Astrocyte (in vitro differentiated cells and primary cell): ENCODE results near the gene LENG1. TPM values are rescaled to one million over a fixed set of nuclear protein-coding genes. Genes with fewer than 3 reads are reported as not detected.

Source experiments
- DNase-seq: peaks from one replicate; pipeline ENCODE4 v3.0.0-alpha.2; 2010; ENCODE audit warnings: low read depth
- FAIRE-seq: peaks from 2 replicates; lab custom pipeline; 2011; peaks lifted over from hg19 to GRCh38; lab: Jason Lieb, UNC
- H2AFZ ChIP-seq: 2 replicates; pipeline ENCODE4 v1.6.0; 2012; ENCODE audit warnings: low read depth, low read length, inconsistent platforms
- H3K27ac ChIP-seq: 2 replicates; pipeline ENCODE4 v1.5.1; 2011; ENCODE audit warnings: low read depth, low read length, inconsistent platforms
- H3K27me3 ChIP-seq: 2 replicates; pipeline ENCODE4 v1.6.0; 2011; ENCODE audit warnings: low read length, inconsistent platforms; ENCODE audit not compliant: insufficient read depth
- H3K36me3 ChIP-seq: 2 replicates; pipeline ENCODE4 v1.5.1; 2011; ENCODE audit warnings: low read length, inconsistent platforms; ENCODE audit not compliant: insufficient read depth
- H3K4me1 ChIP-seq: 2 replicates; pipeline ENCODE4 v1.5.1; 2011; ENCODE audit warnings: low read length, inconsistent platforms; ENCODE audit not compliant: insufficient read depth
- H3K4me2 ChIP-seq: 2 replicates; pipeline ENCODE4 v1.6.0; 2012; ENCODE audit warnings: low read length, inconsistent platforms
- H3K4me3 ChIP-seq: 2 replicates; pipeline ENCODE4 v1.5.1; 2011; ENCODE audit warnings: low read depth, mild to moderate bottlenecking, low read length, inconsistent platforms; ENCODE audit not compliant: insufficient read depth
- H3K79me2 ChIP-seq: 2 replicates; pipeline ENCODE4 v1.6.0; 2012; ENCODE audit warnings: mild to moderate bottlenecking, low read length, inconsistent platforms; ENCODE audit not compliant: insufficient read depth
- H3K9ac ChIP-seq: 2 replicates; pipeline ENCODE4 v1.6.0; 2012; ENCODE audit warnings: mild to moderate bottlenecking, low read length, inconsistent platforms
- H3K9me3 ChIP-seq: 2 replicates; pipeline ENCODE4 v1.5.1; 2012; ENCODE audit warnings: low read depth, mild to moderate bottlenecking, low read length, inconsistent platforms; ENCODE audit not compliant: insufficient read depth
- H4K20me1 ChIP-seq: 2 replicates; pipeline ENCODE4 v1.6.0; 2012; ENCODE audit warnings: low read length, inconsistent platforms; ENCODE audit not compliant: insufficient read depth
- H3K27ac Mint-ChIP-seq: one replicate; pipeline ENCODE4 v1.8.0; 2021; ENCODE audit warnings: mild to moderate bottlenecking, mixed read lengths; ENCODE audit not compliant: unreplicated experiment
- H3K27me3 Mint-ChIP-seq: one replicate; pipeline ENCODE4 v1.8.0; 2021; ENCODE audit warnings: low read depth, mixed read lengths; ENCODE audit not compliant: unreplicated experiment
- H3K36me3 Mint-ChIP-seq: one replicate; pipeline ENCODE4 v1.8.0; 2021; ENCODE audit warnings: low read depth, mixed read lengths; ENCODE audit not compliant: unreplicated experiment
- H3K4me1 Mint-ChIP-seq: one replicate; pipeline ENCODE4 v1.8.0; 2021; ENCODE audit warnings: low read depth, mixed read lengths; ENCODE audit not compliant: unreplicated experiment
- H3K4me3 Mint-ChIP-seq: one replicate; pipeline ENCODE4 v1.8.0; 2021; ENCODE audit warnings: mild to moderate bottlenecking, moderate library complexity, mixed read lengths; ENCODE audit not compliant: unreplicated experiment
- H3K9me3 Mint-ChIP-seq: one replicate; pipeline ENCODE4 v1.8.0; 2021; ENCODE audit warnings: mild to moderate bottlenecking, mixed read lengths; ENCODE audit not compliant: unreplicated experiment
- CTCF ChIP-seq: IDR thresholded peaks from 2 replicates; pipeline ENCODE4 v1.5.1; 2011; ENCODE audit warnings: low read depth, mild to moderate bottlenecking, inconsistent platforms, low read length, moderate library complexity; ENCODE audit not compliant: insufficient read depth
- EZH2 ChIP-seq: IDR thresholded peaks from 2 replicates; pipeline ENCODE4 v1.6.1; 2012; ENCODE audit warnings: mild to moderate bottlenecking, low read length, inconsistent platforms; ENCODE audit not compliant: insufficient read depth
- total RNA-seq: library from RNA; stranded (reverse); gene quantifications from 2 replicates; pipeline ENCODE4 v1.2.1, GENCODE V29; 2021

LENG1 gene
- total RNA-seq, 1 donor from 2014 or later = 4.8 TPM

GRCh38 chr19:54158812-54159351 lies 639 bp downstream of the LENG1 start:
- H3K9ac ChIP-seq = peak overlapping the region; percentile 85
- H3K27ac ChIP-seq = peak overlapping the region; percentile 93
- H3K36me3 ChIP-seq = peaks cover 24% of the 10 kb centered on the region
- Mint-ChIP-seq H3K9me3 (peaks cover 3% of the 10 kb centered on the region), H3K36me3 (peaks cover 8% of the 10 kb centered on the region), H3K4me3 (peak overlapping the region; percentile 98), H3K27ac (peak overlapping the region; percentile 50), H3K27me3 (no peaks in the 10 kb centered on the region), H3K4me1 (peaks cover 12% of the 10 kb centered on the region)
- FAIRE-seq = no peak
- peak overlapping the region; percentile 77 for H3K4me3 ChIP-seq
- H3K4me1 ChIP-seq = peaks cover 28% of the 10 kb centered on the region
- no peaks in the 10 kb centered on the region for H3K9me3 ChIP-seq
- no peak for TF ChIP-seq EZH2
- no peak for TF ChIP-seq CTCF
- DNase-seq = no peak
- peaks cover 22% of the 10 kb centered on the region for H4K20me1 ChIP-seq
- peak overlapping the region; percentile 96 for H3K4me2 ChIP-seq
- H2AFZ ChIP-seq = peak overlapping the region; percentile 87
- H3K27me3 ChIP-seq = no peaks in the 10 kb centered on the region
- peaks cover 18% of the 10 kb centered on the region for H3K79me2 ChIP-seq

- peaks cover 12% of the 10 kb centered on the region for H3K4me1 Mint-ChIP-seq
- H3K27ac Mint-ChIP-seq = no peak overlapping the region
- Histone ChIP-seq H3K27me3 (no peaks in the 10 kb centered on the region), H2AFZ (no peak overlapping the region), H3K9ac (no peak overlapping the region), H4K20me1 (peaks cover 39% of the 10 kb centered on the region), H3K27ac (no peak overlapping the region), H3K9me3 (no peaks in the 10 kb centered on the region), H3K79me2 (peaks cover 18% of the 10 kb centered on the region), H3K4me3 (no peak overlapping the region), H3K36me3 (peaks cover 31% of the 10 kb centered on the region), H3K4me1 (peaks cover 33% of the 10 kb centered on the region), H3K4me2 (no peak overlapping the region)
- H3K36me3 Mint-ChIP-seq = peaks cover 4% of the 10 kb centered on the region
- no peaks in the 10 kb centered on the region for H3K9me3 Mint-ChIP-seq
- no peak for TF ChIP-seq CTCF
- no peak for TF ChIP-seq EZH2
- no peak for FAIRE-seq
- no peak for DNase-seq
- H3K27me3 Mint-ChIP-seq = no peaks in the 10 kb centered on the region
- H3K4me3 Mint-ChIP-seq = no peak overlapping the region
Measured at GRCh38 chr19:54156953-54157352, 2.6 kb downstream of the LENG1 start.

GRCh38 chr19:54156490-54156889 lies 3.0 kb downstream of the LENG1 start:
- no peak overlapping the region for H3K4me2 ChIP-seq
- H3K4me1 ChIP-seq = peaks cover 33% of the 10 kb centered on the region
- H3K4me3 ChIP-seq = no peak overlapping the region
- no peaks in the 10 kb centered on the region for H3K27me3 ChIP-seq
- Mint-ChIP-seq H3K27me3 (no peaks in the 10 kb centered on the region), H3K27ac (no peak overlapping the region), H3K9me3 (no peaks in the 10 kb centered on the region), H3K4me1 (peaks cover 12% of the 10 kb centered on the region), H3K4me3 (no peak overlapping the region), H3K36me3 (peaks cover 5% of the 10 kb centered on the region)
- H4K20me1 ChIP-seq = peaks cover 43% of the 10 kb centered on the region
- H3K9ac ChIP-seq = no peak overlapping the region
- H3K27ac ChIP-seq = no peak overlapping the region
- no peak overlapping the region for H2AFZ ChIP-seq
- no peak for TF ChIP-seq CTCF
- TF ChIP-seq EZH2 = no peak
- peaks cover 18% of the 10 kb centered on the region for H3K79me2 ChIP-seq
- DNase-seq (no peak), FAIRE-seq (no peak)
- no peaks in the 10 kb centered on the region for H3K9me3 ChIP-seq
- peaks cover 34% of the 10 kb centered on the region for H3K36me3 ChIP-seq
